Measurements from ENCODE around the gene CHRNE. TPM values are rescaled to one million over a fixed set of nuclear protein-coding genes. Genes with fewer than 3 reads are reported as not detected.

CHRNE gene
- 0.05 to 0.14 TPM (median 0.11 TPM) in 4 of 5 replicates, not detected in the other for total RNA-seq (2022; extraction: Qiagen RNA extraction)

DNA sequence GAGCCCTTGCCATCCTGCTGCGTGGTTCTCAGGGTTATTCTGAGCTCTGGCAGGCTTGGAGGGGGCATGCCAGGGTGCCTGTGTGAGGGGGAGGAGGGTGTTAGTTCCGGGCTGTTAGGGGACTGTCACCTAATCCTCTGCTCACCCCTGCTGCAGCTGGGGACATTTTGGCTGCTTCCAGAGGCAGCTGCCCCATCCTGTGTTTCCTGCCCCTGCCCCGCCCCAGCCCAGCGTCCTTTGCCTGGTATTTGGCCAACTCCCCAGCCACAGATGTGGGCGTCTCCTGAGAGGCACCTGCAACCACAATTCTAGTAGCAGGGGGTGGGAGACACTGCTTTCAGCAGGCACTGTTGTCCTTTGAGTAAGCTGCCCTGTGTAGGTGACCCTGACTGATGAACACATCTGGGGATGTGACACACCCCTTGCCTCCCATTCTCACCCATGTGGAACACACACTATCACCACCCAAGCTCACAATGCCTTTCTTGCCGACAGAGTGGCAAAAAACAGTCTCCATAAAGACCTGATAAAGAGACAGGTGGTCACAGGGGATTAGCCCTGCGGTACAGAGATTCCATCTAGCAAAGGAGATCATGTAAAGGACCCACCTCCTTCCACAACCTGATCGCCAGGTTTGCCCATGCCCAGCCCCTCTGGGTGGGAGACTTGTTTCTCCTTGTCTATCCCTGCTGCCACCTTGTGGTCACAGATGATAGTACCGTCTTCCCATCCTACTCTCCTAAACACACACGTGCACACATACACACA, at the start of gene CHRNE:
CHRNE (minus strand) TSS at position 48 of the 768 bp plus-strand sequence; CDS start at position 13, 35 bp downstream.

GRCh38 chr17:4950746-4951204, 47.9 kb upstream of the CHRNE start, which contains the start of gene ENO3:
ENO3 (plus strand) TSS chr17:4951119; CDS start chr17:4951830, 711 bp downstream.

DNA sequence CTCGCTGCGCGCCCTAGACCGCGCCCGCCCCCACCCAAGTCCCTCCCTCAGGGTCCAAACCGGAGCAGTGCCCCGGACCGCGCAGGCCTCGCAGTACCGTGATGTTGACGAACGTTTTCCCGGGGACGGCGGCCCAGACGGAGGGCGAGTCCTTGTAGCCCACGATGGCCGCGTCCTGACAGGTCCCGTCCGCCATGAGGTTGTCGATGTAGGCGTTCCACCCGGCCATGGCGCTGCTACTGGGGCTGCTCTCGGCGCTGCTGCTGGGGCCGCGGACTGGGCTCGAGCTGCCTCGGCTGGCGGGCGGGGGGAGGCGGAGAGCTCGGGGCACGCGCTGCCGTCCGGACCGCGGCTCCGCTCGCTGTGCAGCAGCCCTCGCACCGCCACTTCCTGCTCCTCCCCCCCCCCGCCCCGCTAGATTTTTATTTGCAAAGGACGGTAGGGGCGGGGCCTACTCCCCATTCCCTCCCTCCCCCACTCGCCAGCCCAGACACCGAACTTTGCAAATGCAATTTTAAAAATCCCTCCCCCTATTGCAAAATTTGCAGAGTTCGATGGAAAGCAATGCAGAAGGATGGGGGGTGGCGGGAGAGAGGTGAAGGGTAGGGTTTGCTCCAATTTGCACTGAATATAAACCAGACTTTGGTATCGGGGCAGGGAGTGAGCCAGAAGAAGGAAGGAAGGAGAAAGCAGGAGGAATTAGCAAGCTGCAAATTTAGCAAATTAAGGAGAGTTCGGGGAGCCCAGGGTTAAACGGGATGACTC, 45.5 kb upstream of the CHRNE start, which contains the start of gene PFN1:
PFN1 (minus strand) TSS at position 365 of the 765 bp plus-strand sequence; CDS start at position 229, 136 bp downstream.

GRCh38 chr17:4939796-4940554, 37.1 kb upstream of the CHRNE start, which contains the start of the genes RNF167 and SLC25A11:
RNF167 (plus strand) TSS chr17:4940268; CDS start chr17:4940910, 642 bp downstream.
SLC25A11 (minus strand) TSS chr17:4940046; CDS start chr17:4939910, 136 bp downstream.

DNA sequence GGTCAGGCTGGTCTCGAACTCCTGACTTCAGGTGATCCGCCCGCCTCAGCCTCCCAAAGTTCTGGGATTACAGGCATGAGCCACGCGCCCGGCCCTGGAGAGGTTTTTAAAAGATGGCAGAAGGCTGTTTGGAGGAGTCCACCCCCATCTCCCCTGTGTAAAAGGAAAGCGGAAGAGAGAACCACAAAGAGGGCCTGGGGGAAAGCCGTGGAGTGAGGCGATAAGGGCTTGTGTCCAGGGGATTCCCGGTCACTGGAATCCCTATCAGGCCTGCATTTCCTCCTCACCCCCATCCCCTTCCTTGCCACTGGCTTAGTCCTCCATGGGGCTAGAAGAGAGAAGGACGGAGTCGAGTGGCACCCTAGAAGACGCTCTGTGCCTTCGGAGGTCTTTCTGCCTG, 29.1 kb upstream of the CHRNE start, which contains the start of gene GP1BA:
GP1BA (plus strand) TSS at position 315 of the 400 bp plus-strand sequence. CDS start 328 bp downstream, outside the sequence.

DNA sequence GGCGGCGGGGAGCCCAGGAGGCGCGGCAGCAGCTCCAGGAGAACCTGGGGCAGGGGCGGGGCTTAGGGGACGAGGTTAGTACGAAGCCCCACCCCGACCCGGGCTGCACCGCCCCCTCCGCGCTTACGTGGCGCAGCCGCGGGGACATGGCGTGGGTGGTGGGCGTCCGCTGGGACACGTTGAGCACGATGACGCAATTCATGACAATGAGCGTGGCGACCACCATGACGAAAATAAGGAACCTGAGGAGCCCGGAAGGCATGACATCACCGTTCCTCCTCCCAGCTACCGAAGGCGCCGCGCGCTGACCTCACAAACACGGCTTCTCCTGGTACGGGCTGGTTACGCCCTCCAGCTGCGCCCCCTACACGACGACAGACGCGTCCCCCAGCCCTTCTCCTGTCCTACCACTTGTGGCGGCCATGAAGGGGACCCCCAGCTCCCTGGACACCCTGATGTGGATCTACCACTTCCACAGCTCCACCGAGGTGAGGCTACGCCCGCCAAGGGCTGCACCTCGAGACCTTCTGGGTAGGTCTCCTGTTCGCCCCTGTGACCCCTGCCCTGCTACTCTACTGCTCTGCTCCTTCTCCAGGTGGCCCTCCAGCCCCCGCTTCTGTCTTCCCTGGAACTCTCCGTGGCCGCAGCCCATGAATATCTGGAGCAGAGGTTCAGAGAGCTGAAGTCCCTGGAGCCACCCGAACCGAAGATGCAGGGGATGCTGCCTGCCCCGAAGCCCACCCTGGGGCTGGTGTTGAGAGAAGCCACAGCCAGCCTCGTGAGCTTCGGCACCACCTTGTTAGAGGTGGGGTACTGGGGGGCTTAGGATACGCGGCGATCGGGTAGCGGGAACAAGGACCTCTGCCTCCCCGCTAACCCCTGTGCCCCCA, 3.3 kb downstream of the CHRNE start, which contains the start of gene C17orf107:
C17orf107 (plus strand) TSS at position 196 of the 890 bp plus-strand sequence; CDS start at position 423, 227 bp downstream.

Other genes starting within 250 kb of the CHRNE start
- 61.4 to 74.7 TPM (median 73.3 TPM) in 5 replicates for gene PELP1, start 199.0 kb downstream of the CHRNE start, total RNA-seq (2022; extraction: Qiagen RNA extraction)
- 45.4 to 63.2 TPM (median 52.9 TPM) in 5 replicates for gene ARRB2, start 192.5 kb downstream of the CHRNE start, total RNA-seq (2022; extraction: Qiagen RNA extraction)
- 39.6 to 43.6 TPM (median 40.6 TPM) in 5 replicates for gene MED11, start 171.7 kb downstream of the CHRNE start, total RNA-seq (2022; extraction: Qiagen RNA extraction)
- gene ZMYND15, start 163.3 kb downstream of the CHRNE start, total RNA-seq (2022; extraction: Qiagen RNA extraction), result 0.28 to 0.48 TPM (median 0.40 TPM) in 5 replicates
- 12.9 to 17.1 TPM (median 15.5 TPM) in 5 replicates for gene CXCL16, start 163.2 kb downstream of the CHRNE start, total RNA-seq (2022; extraction: Qiagen RNA extraction)
- gene TM4SF5, start 131.2 kb downstream of the CHRNE start, total RNA-seq (2022; extraction: Qiagen RNA extraction), result 0.45 to 0.94 TPM (median 0.63 TPM) in 5 replicates
- 0.39 to 1.4 TPM (median 0.76 TPM) in 5 replicates for gene VMO1, start 116.7 kb downstream of the CHRNE start, total RNA-seq (2022; extraction: Qiagen RNA extraction)
- 0.08 to 0.18 TPM in 2 of 5 replicates, not detected in the others for gene GLTPD2, start 114.1 kb downstream of the CHRNE start, total RNA-seq (2022; extraction: Qiagen RNA extraction)
- 460 to 509 TPM (median 497 TPM) in 5 replicates for gene PSMB6, start 106.9 kb downstream of the CHRNE start, total RNA-seq (2022; extraction: Qiagen RNA extraction)
- gene PLD2, start 95.9 kb downstream of the CHRNE start, total RNA-seq (2022; extraction: Qiagen RNA extraction), result 20.2 to 23.9 TPM (median 21.6 TPM) in 5 replicates
- gene MINK1, start 69.8 kb downstream of the CHRNE start, total RNA-seq (2022; extraction: Qiagen RNA extraction), result 50.0 to 59.9 TPM (median 53.5 TPM) in 5 replicates
- gene C17orf107, start 3.6 kb downstream of the CHRNE start, total RNA-seq (2022; extraction: Qiagen RNA extraction), result 0.17 to 0.30 TPM (median 0.26 TPM) in 5 replicates
- not detected in 5 replicates for gene GP1BA, start 29.2 kb upstream of the CHRNE start, total RNA-seq (2022; extraction: Qiagen RNA extraction)
- gene SLC25A11, start 36.9 kb upstream of the CHRNE start, total RNA-seq (2022; extraction: Qiagen RNA extraction), result 50.6 to 71.8 TPM (median 68.6 TPM) in 5 replicates
- gene RNF167, start 37.2 kb upstream of the CHRNE start, total RNA-seq (2022; extraction: Qiagen RNA extraction), result 87.5 to 144 TPM (median 123 TPM) in 5 replicates
- 2,518 to 3,013 TPM (median 2,877 TPM) in 5 replicates for gene PFN1, start 45.4 kb upstream of the CHRNE start, total RNA-seq (2022; extraction: Qiagen RNA extraction)
- gene ENO3, start 48.0 kb upstream of the CHRNE start, total RNA-seq (2022; extraction: Qiagen RNA extraction), result 37.7 to 50.5 TPM (median 43.7 TPM) in 5 replicates
- gene SPAG7, start 64.7 kb upstream of the CHRNE start, total RNA-seq (2022; extraction: Qiagen RNA extraction), result 68.0 to 87.9 TPM (median 71.6 TPM) in 5 replicates
- gene CAMTA2, start 84.6 kb upstream of the CHRNE start, total RNA-seq (2022; extraction: Qiagen RNA extraction), result 25.7 to 38.5 TPM (median 34.5 TPM) in 5 replicates
- gene INCA1, start 94.4 kb upstream of the CHRNE start, total RNA-seq (2022; extraction: Qiagen RNA extraction), result 1.4 to 1.9 TPM (median 1.6 TPM) in 5 replicates
- 97.5 to 119 TPM (median 110 TPM) in 5 replicates for gene KIF1C, start 94.9 kb upstream of the CHRNE start, total RNA-seq (2022; extraction: Qiagen RNA extraction)
- 0.38 to 0.99 TPM (median 0.79 TPM) in 5 replicates for gene SLC52A1, start 132.3 kb upstream of the CHRNE start, total RNA-seq (2022; extraction: Qiagen RNA extraction)
- 0.82 to 1.1 TPM (median 1.0 TPM) in 5 replicates for gene ZFP3, start 175.4 kb upstream of the CHRNE start, total RNA-seq (2022; extraction: Qiagen RNA extraction)
- 3.7 to 4.2 TPM (median 3.9 TPM) in 5 replicates for gene ZNF232, start 208.8 kb upstream of the CHRNE start, total RNA-seq (2022; extraction: Qiagen RNA extraction)
- gene USP6, start 212.9 kb upstream of the CHRNE start, total RNA-seq (2022; extraction: Qiagen RNA extraction), result 0.01 to 0.03 TPM (median 0.02 TPM) in 4 of 5 replicates, not detected in the other

Data from A549 treated with AZD2906 at 1 μM for 4 hours (cell line).